PC-3 (cell line): ENCODE results near the gene IGSF3.
"Not testable (repeated sequence)": the region's sequence is repeated elsewhere in the genome, so short reads cannot be mapped to it uniquely, and the experiment has no call there.

Experiments used
- CTCF ChIP-seq: fragments of 300-600 bp; sonication (generic); conservative IDR thresholded peaks from 2 replicates; pipeline ENCODE4 v1.5.1; 2017; ENCODE audit warnings: antibody characterized with exemption, low read depth, mild to moderate bottlenecking, low read length
- EZH2 ChIP-seq: fragments of 300-600 bp; sonication (generic); IDR thresholded peaks from one replicate; pipeline ENCODE4 v1.6.1; 2017; ENCODE audit warnings: antibody characterized with exemption, mild to moderate bottlenecking, low read length; ENCODE audit not compliant: unreplicated experiment
- EZH2phosphoT487 ChIP-seq: fragments of 300-600 bp; sonication (generic); IDR thresholded peaks from 2 replicates; pipeline ENCODE4 v1.6.1; 2018; ENCODE audit warnings: mild to moderate bottlenecking, antibody characterized with exemption, low read length, borderline replicate concordance

- not testable (repeated sequence) for TF ChIP-seq EZH2, CTCF, EZH2phosphoT487
These were observed 35.3 kb downstream of the IGSF3 start for GRCh38 chr1:116631996-116632925.
